Posterior vena cava (tissue), 2 donors: ENCODE data around the gene KLF11. TPM values are rescaled to one million over a fixed set of nuclear protein-coding genes. Genes with fewer than 3 reads are reported as not detected.
A peak's percentile ranks its signal among the peaks of the same experiment; 100 is the strongest.

Source experiments
- DNase-seq: peaks from one replicate; pipeline ENCODE4 v3.0.0-alpha.2; 2020; ENCODE audit warnings: low spot score
- intact Hi-C, 2 donors: fragments of 100-400 bp; cut with DNase I; formaldehyde crosslinking; loops; one replicate each; pipeline versions ENCODE4 v1.14.1 to v1.14.2; 2022 to 2023
- total RNA-seq, 2 donors: library from RNA; stranded (reverse); fragmentation: NEBNext Ultra II Directional; extraction: Animal tissue kit (Norgen Biotek cat#: 25700); gene quantifications; one replicate each; pipeline ENCODE4 v1.2.1, GENCODE V29; 2021
- donor health status: DM: yes; HTN: yes; CAD: no.
- donor health status: DM: yes; HTN: yes; CAD: no.

KLF11 gene
- total RNA-seq, 2 donors from 2014 or later, result 25.0 to 55.4 TPM

DNA sequence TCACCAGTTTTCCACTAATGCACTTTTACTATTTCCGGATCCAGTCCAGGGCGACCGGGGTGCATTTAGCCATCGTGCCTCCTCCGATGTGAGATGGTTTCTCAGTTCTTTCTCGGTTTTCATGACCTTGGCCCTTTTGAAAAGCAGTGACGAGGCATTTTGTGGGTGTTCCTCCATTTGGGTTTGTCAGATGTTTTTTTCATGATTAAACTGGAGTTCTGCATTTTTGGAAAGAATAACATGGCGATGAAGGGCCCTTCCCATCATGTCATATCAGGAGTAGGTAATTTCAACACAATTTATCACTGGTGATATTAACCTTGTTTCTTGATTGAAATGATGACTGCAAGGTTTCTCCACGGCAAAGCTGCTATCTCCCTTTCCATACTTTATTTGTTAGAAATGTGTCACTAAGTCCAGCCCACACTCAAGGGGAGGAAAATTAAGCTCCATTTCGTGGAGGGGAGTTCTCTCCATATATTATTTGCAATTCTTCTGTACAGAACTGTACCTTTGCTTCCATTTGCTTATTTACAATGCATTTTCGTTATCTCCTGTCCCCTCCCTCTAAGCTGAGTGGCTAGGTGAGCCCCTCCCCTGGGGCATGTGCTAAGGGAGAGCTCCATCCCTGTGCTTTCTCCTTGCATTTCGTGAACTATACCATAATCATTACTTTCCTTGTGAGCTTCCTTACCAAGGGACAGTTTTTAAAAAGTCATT lies 8.9 kb upstream of the KLF11 start:
- DNase-seq, result no peak
- intact Hi-C loops, result loop anchor here in 1 of 2 donors (5.0 kb wide), 1 partner anchor 1167 kb away; no protein-coding TSS in a partner anchor

DNA sequence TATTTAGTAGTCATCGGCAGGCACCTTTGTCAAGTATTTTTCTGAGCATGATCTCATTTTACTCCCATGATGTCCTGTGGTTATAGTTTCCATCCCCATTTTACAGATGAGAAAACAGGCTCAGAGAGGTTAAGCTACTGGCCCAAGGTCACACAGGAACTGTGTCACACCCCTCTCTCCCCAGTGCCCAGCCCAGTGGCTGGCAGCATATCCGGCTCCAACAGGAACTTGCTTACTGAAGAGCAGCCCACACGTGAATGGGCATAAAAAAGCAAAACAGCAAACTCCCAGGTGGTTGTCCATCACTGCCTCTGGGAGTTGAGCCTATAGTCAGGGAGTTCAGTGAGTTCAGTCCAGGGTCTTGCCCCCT lies 8.3 kb upstream of the KLF11 start:
- no peak for DNase-seq
- intact Hi-C loops, result loop anchor here in 1 of 2 donors (5.0 kb wide), 1 partner anchor 1168 kb away; no protein-coding TSS in a partner anchor

DNA sequence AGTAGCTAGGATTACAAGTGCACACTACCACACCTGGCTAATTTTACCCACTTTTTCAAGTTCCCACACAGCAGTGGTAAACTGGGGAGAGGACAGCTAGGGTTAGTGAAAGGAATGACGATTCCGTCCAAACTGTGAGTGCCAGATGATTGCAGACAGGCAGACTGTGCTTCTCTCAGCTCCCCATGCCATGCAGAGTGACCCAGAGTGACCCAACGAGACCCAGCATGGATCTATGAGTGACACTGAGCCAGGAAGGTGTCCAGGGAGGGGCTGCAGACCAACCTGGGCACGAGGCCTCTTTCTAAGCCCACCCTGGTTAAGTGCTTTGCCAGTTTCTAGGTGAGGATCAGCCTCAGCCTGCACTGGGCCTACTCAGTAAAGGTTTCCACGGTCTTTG lies 7.7 kb upstream of the KLF11 start:
- intact Hi-C loops, result loop anchor here in 1 of 2 donors (5.0 kb wide), 1 partner anchor 1168 kb away; no protein-coding TSS in a partner anchor
- DNase-seq, result no peak

DNA sequence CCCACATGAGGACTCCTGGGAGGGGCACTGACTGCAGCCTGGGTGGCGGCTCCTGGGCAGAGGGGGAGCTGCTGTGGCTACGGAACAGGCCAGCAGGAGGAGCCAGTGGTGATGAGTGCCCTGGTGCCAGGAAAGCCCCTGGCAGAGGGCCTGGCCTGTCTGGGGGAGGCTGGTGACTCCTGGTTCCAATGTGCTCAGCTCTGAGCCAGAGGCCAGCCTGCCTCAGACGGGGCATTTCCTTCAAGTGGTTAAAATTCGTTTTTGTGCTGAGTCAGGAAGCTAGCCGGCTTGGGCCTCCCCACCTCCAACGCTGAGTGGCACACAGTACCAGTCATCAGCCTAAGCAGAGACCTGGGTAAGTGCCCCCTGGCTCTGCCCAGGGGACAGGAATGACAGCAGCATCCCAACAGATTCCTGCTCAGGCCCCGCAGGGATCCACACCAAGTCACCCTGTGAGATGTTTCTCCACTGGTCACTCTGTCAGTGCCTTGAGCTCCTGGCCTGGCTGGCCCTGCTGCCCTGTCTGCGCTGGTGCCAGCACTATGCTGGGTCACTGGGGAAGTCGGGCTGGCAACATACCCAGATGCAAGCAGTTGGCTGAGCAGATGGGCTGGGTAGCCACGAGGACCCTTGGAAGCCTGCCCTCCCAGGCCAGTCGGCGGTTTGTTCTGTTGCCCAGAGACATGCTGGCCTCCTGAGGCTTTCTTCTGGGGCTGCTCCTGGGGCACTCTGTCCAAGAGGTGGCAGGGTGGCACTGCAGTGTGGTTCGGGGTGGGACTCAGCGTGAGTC lies 7.1 kb upstream of the KLF11 start:
- peak; percentile 92 for DNase-seq
- intact Hi-C loops, result loop anchor here in 1 of 2 donors (5.0 kb wide), 1 partner anchor 1169 kb away; no protein-coding TSS in a partner anchor

DNA sequence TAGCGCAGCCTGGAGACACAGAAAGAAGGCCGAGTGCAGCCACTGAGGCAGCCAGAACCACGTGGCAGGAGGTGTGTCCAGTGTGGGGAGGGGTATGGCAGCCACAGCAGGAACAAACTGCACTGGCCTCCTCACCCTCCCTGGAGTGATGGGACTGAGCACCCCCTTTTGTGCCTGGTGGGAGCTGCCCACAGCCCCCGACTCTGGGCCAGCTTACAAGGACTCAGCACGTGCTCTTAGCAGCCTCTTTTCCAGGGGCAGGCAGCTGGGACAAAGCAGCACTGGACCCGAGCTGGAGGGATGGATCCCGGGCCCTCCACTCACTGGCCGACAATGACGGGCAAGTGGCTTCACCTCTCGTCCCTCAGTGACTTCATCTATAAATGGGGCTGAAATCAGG lies 5.2 kb upstream of the KLF11 start:
- DNase-seq, result no peak
- intact Hi-C loops, result loop anchor here in 1 of 2 donors (5.0 kb wide), 1 partner anchor 1171 kb away; no protein-coding TSS in a partner anchor

DNA sequence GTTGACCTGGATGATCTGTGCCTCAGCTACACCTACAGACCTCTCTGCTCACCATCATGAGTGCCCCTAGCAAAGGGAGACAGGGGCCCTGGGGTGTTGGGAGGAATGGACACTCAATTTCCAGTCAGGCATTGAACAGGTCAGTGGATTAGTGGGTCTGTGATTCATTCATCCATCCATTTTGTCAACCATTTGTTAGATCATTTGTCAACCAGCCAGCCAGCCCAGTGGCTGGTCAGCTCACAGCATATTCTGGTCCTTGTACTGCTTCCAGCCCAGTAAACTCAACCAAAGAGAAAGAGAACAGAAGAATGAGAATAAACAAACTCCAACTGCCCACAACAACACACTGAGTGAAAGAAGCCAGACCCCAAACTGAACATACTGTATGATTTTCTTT lies 4.6 kb upstream of the KLF11 start:
- no peak for DNase-seq
- intact Hi-C loops, result loop anchor here in 1 of 2 donors (5.0 kb wide), 1 partner anchor 1171 kb away; no protein-coding TSS in a partner anchor

DNA sequence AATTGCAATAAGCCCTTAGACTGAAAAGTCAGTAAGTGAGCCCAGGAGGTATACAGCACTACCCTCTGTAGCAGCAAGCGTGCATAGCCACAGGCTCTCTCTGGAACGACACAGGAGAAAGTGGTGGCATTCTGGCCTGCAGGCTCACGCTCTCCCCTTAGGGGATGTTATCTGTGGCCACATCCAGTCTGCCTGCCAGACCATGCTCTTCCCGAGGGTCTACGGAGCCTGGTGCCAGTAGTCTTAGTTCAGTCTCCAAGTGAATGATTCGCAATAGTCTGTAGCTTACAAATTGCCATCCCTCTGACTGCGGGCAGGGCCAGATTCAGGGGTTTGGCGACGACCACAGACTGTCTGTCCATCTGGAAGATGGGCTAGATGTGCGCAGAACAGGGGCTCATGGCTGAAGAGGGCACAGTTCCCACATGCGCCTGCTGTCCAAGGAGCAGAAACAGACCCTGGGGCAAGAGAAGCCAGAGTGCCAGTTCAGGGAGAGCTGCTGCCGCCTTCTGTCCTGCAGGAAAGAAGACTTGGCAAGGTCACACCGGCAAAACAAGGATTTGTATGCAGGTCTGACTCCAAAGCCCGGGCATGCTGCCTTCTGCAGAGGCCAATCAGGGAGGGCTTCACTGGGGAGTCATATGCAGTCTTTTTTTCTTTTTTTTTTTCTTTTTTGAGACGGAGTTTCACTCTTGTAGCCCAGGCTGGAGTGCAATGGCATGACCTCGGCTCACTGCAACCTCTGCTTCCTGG lies 3.5 kb upstream of the KLF11 start:
- peak; percentile 84 for DNase-seq
- intact Hi-C loops, result loop anchor here in 1 of 2 donors (5.0 kb wide), 1 partner anchor 1173 kb away; no protein-coding TSS in a partner anchor

DNA sequence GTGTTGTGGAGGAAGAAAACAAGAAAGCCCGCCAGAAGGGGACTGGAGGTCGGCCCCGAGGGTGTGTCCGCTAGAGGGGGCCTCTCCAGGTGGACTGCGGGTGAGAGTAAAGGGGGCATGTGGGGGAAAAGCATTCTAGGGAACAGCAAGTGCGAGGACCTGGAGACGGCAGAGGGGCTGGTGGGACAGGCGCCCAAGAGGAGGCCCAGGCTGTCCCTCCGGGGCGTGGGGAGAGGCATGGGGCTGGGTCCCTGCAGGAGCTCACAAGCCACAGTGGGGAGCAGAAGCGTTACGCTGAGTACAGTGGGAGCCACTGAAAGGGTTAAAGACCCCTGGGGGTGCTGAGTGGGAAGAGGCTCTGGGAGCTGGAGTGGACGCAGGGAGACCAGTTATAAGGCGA lies 1.6 kb upstream of the KLF11 start:
- intact Hi-C loops, result no loop called here
- DNase-seq, result no peak

DNA sequence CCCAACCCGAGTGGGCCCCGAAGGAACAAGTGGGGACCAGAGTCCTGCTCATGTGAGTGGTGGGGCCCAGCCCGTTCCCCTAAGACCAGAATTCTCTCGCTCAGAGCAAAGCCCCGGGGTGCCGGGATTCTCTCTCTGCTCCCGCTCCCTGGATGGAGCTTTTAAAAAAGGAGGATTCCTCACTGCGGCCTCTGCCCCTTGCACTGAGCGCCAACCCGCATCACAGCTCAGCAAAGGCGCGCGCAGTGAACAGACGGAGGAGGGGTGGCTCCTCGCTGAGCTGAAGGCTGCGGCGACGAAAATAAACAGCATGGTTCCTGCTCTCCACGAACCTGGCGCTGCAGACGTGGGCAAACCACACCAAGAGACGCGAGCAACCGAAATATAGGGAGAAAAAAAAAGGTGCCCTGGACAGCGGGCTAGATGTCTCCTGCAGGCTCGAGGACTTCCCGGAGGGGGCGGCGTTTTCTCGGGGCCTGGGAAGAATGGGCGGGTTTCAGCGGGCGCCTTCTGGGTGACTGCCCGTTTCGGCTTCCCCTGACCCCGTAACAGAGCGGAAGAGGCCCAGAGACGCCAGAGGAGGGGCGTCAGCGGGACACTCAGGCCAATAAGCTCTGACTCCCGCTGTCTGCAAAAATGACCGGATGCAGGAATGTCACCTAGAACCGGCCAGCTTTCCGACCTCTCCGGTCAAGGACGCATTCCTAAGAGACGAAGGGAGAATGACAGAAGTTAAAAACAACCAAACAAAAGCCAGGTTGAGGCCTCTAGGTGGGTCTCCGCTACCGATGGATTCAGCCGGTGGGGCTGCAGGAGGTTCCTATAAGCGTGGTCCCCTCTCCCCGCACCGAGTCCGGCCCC lies 819 bp upstream of the KLF11 start:
- peak; percentile 95 for DNase-seq
- intact Hi-C loops, result no loop called here

DNA sequence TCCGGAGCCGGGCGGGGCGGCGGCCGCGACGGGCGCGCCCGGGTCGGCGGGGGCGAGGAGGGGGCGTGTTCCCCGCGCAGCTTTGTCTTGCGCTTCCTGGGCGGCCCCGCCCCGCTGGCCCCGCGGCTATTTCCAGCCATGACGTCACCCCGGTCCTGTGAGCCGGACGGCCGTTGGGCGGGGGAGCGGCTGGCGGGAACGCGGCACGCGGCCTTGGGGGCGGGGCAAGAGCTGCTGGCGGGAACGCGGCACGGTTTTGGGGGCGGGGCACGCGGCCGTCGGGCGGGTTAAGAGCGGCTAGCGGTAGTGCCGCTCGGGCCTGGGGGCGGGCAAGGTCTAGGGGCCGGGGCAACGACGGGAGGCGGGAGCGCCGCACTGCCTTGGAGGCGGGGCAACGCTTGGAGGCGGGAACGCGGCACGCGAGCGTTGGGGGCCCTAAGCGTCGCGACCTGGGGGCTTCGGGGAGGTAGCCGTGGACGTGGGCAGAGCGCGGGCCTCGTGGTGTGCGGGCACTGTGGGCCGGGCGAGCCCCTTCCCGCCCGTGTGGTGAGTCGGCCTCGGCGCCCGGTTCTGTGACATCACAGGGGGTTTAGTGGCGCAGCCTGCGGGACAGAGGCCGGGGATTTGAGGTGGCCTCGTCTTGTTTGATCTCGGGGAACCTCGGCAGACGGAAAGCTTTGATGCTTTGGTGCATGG lies 704 bp downstream of the KLF11 start:
- intact Hi-C loops, result no loop called here
- peak; percentile 100 for DNase-seq

DNA sequence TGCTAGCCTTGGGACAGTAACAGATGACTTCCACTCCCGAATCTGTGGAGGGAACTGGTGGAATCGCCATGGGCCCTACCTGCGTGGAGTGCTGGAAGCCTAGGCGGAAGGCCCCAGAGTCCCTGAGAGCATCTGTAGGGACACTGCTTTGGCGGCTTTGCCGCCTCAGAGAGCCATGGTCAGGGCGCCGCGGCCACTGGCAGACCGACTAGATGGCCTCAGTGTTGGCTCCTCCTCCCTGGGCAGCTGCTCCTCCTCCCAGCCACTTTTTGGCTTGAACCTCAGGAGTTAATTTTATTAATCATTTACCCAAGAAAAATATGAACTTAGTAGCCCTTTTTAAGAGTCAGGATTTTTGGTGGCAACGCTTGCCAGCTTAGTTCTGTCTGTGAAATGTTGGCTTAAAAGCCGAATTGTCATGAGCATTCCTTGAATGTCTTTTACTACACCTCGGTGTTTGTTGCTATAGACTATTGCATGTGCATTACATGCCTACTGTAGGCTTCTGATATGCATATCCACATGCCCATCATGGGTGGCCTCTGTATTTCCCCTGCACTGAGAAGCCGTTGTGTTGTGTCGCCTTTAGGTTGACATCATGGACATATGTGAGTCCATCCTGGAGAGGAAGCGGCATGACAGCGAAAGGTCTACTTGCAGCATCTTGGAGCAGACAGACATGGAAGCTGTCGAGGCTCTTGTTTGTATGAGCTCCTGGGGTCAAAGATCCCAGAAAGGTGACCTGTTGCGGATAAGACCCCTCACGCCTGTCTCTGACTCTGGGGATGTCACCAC lies 2.4 kb downstream of the KLF11 start:
- intact Hi-C loops, result loop anchor here (5.0 kb wide), 1 partner anchor 58 kb away; no protein-coding TSS in a partner anchor
- peak; percentile 71 for DNase-seq

DNA sequence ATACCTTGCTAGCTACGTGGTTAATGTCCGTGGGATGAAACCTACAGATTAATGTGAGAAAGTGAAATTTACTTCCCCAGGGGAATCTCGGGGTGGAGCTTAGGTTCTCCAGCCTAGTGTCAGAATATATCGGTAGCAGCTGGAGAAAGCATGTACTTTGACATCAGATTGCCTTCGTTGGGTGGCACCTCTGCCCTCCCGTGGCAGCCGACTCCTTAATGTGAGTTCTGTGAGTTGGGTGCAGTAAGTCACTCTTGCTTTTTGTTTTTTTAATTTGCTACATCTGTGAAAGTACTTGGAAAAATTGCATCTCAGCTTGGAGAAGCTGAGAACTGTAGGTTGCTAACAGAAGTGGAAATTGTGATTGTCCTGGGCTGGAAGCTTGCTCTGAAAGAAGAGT lies 3.6 kb downstream of the KLF11 start:
- peak; percentile 19 for DNase-seq
- intact Hi-C loops, result loop anchor here (5.0 kb wide), 1 partner anchor 60 kb away; no protein-coding TSS in a partner anchor

DNA sequence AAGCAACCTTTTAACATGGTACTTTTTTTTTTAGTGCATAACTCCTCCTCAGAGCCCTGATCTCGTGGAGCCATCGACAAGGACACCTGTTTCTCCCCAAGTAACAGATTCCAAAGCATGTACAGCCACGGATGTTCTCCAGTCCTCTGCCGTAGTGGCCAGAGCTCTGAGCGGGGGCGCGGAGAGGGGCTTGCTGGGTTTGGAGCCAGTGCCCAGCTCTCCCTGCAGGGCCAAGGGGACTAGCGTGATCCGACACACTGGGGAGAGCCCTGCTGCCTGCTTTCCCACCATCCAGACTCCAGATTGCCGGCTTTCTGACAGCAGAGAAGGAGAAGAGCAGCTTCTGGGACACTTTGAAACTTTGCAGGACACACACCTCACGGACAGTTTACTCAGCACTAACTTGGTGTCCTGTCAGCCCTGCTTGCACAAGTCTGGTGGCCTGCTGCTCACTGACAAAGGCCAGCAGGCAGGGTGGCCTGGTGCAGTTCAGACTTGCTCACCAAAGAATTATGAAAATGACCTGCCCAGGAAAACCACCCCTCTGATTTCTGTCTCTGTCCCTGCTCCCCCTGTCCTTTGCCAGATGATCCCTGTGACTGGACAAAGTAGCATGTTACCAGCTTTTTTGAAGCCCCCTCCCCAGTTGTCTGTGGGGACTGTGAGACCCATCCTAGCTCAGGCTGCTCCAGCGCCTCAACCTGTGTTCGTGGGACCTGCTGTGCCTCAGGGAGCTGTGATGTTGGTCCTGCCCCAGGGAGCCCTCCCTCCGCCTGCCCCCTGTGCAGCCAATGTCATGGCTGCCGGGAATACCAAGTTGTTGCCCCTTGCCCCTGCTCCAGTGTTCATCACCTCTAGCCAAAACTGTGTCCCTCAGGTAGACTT lies 4.5 kb downstream of the KLF11 start:
- peak; percentile 66 for DNase-seq
- intact Hi-C loops, result loop anchor here (2.0 to 5.0 kb wide), 2 partner anchors 61 to 235 kb away; no protein-coding TSS in a partner anchor

DNA sequence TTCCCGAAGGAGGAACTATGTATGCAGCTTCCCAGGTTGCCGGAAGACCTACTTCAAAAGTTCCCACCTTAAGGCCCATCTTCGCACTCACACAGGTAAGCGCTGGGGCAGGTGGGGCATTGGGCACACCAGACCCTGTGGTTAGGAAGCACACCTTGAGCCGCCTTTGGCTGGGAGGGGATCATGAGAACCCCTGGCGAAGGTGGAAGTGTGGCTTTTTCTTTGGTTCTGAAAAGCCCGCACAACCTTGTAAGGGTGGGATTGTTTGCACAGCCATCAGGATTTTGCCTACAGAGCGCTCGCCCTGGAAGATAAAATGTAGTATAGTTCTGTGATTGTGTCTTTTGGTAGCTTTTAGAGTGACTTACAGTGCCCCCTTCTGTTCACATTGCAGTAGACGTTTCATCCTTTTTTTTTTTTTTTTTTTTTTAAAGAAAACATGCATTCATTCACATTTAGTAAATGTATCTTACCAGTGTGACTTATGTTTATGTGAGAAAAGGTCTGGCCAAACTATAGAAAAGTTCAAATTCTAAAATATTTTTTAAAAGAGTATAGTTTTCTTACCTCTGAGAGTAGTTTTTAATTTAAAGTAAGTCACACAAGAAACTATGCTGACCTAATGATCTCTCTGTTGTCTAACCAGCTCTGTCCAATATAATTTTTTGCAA lies 5.3 kb downstream of the KLF11 start:
- intact Hi-C loops, result loop anchor here (2.0 to 5.0 kb wide), 2 partner anchors 61 to 236 kb away; no protein-coding TSS in a partner anchor
- peak; percentile 53 for DNase-seq

DNA sequence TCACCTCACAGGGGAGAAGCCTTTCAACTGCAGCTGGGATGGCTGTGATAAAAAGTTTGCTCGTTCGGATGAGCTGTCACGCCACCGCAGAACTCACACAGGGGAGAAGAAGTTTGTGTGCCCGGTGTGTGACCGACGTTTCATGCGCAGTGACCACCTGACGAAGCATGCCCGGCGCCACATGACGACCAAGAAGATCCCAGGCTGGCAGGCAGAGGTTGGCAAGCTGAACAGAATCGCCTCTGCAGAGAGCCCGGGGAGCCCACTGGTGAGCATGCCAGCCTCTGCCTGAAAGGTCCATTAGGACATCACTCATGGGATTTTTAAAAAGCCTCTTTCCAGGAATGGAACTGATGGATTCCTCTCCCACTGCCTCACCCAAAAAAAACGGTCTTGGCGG lies 8.9 kb downstream of the KLF11 start:
- intact Hi-C loops, result loop anchor here in 1 of 2 donors (5.0 kb wide), 1 partner anchor 250 kb away; no protein-coding TSS in a partner anchor
- DNase-seq, result peak; percentile 29
